Measurements from ENCODE around the gene CNTN6. TPM values are rescaled to one million over a fixed set of nuclear protein-coding genes. Genes with fewer than 3 reads are reported as not detected.

Gene CNTN6
- total and polyA plus RNA-seq, 2 donors (not counting 1 experiment from before 2014, with no cell fraction given), result not detected

- DNase-seq (ENCODE audit: low read depth in 2 of 2), result peak; percentile 8 to 86
- H3K4me1 ChIP-seq (ENCODE audit: control insufficient read depth, extremely low read depth, insufficient read depth, low read length), result no peaks in the 10 kb centered on the region
- H3K27ac ChIP-seq (ENCODE audit: insufficient read depth, low read length), result no peak overlapping the region
- H3K9me3 ChIP-seq (ENCODE audit: control insufficient read depth, insufficient read depth, low read depth, low read length), result no peaks in the 10 kb centered on the region
- no peak overlapping the region for H3K9ac ChIP-seq (ENCODE audit: insufficient read depth, low read length)
- H2AFZ ChIP-seq (ENCODE audit: low read length), result no peak overlapping the region
- no peak for TF ChIP-seq EZH2 (IDR thresholded peaks at IDR 0.05; ENCODE audit: low read length, missing control alignments)
- TF ChIP-seq, protein P1, sequence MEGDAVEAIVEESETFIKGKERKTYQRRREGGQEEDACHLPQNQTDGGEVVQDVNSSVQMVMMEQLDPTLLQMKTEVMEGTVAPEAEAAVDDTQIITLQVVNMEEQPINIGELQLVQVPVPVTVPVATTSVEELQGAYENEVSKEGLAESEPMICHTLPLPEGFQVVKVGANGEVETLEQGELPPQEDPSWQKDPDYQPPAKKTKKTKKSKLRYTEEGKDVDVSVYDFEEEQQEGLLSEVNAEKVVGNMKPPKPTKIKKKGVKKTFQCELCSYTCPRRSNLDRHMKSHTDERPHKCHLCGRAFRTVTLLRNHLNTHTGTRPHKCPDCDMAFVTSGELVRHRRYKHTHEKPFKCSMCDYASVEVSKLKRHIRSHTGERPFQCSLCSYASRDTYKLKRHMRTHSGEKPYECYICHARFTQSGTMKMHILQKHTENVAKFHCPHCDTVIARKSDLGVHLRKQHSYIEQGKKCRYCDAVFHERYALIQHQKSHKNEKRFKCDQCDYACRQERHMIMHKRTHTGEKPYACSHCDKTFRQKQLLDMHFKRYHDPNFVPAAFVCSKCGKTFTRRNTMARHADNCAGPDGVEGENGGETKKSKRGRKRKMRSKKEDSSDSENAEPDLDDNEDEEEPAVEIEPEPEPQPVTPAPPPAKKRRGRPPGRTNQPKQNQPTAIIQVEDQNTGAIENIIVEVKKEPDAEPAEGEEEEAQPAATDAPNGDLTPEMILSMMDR (conservative IDR thresholded peaks at IDR 0.05 in 1 of 2, IDR thresholded peaks at IDR 0.05 in 1 of 2; ENCODE audit: low read depth in 1 of 2, low read length in 2 of 2), result no peak
- H3K79me2 ChIP-seq (ENCODE audit: control insufficient read depth, insufficient read depth, low read length), result no peaks in the 10 kb centered on the region
- no peaks in the 10 kb centered on the region for H3K36me3 ChIP-seq (ENCODE audit: control insufficient read depth, insufficient read depth, low read length)
- H3K4me2 ChIP-seq (ENCODE audit: extremely low read depth, insufficient read depth, low read length), result no peak overlapping the region
- H3K4me3 ChIP-seq (replicated peaks in 1 of 4; ENCODE audit: control extremely low read depth in 1 of 4, insufficient read depth in 1 of 4, low read depth in 3 of 4, low read length in 4 of 4), result no peak overlapping the region
- H3K27me3 ChIP-seq (ENCODE audit: control insufficient read depth, insufficient read depth, low read length), result no peaks in the 10 kb centered on the region
- H4K20me1 ChIP-seq (ENCODE audit: control insufficient read depth, extremely low read depth, insufficient read depth, low read length), result no peaks in the 10 kb centered on the region
These were observed 97.7 kb downstream of the CNTN6 start for GRCh38 chr3:1190569-1190968.

DNA sequence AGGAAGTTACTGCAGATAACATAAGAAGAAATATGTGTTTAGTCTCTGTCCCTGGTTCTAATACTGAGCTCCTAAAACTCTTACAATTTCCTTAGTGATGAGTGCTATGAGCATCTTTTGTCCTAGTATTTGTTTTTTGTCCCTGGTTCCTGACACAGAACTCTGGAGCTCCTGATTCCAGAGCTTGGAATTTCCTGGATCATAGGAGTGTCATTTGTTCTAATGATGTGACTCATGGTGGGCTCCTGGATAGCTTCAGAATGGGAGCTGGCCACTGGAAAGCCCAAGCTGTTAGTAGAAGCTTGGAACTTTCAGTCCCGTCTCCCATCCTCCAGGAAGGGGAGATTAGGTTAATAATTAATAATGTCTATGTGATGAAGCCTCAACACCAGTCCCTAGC lies 98.2 kb downstream of the CNTN6 start:
- Histone ChIP-seq H4K20me1 (ENCODE audit: control insufficient read depth, extremely low read depth, insufficient read depth, low read length) (no peaks in the 10 kb centered on the region), H3K36me3 (ENCODE audit: control insufficient read depth, insufficient read depth, low read length) (no peaks in the 10 kb centered on the region), H3K9ac (ENCODE audit: insufficient read depth, low read length) (no peak overlapping the region), H3K79me2 (ENCODE audit: control insufficient read depth, insufficient read depth, low read length) (no peaks in the 10 kb centered on the region), H3K4me2 (ENCODE audit: extremely low read depth, insufficient read depth, low read length) (no peak overlapping the region), H3K27me3 (ENCODE audit: control insufficient read depth, insufficient read depth, low read length) (no peaks in the 10 kb centered on the region), H3K4me1 (ENCODE audit: control insufficient read depth, extremely low read depth, insufficient read depth, low read length) (no peaks in the 10 kb centered on the region), H3K27ac (ENCODE audit: insufficient read depth, low read length) (no peak overlapping the region), H3K9me3 (ENCODE audit: control insufficient read depth, insufficient read depth, low read depth, low read length) (no peaks in the 10 kb centered on the region), H2AFZ (ENCODE audit: low read length) (no peak overlapping the region), H3K4me3 (replicated peaks in 1 of 4; ENCODE audit: control extremely low read depth in 1 of 4, insufficient read depth in 1 of 4, low read depth in 3 of 4, low read length in 4 of 4) (no peak overlapping the region)
- TF ChIP-seq, protein P1 (conservative IDR thresholded peaks at IDR 0.05 in 1 of 2, IDR thresholded peaks at IDR 0.05 in 1 of 2; ENCODE audit: low read depth in 1 of 2, low read length in 2 of 2), result no peak
- no peak for TF ChIP-seq EZH2 (IDR thresholded peaks at IDR 0.05; ENCODE audit: low read length, missing control alignments)
- DNase-seq (ENCODE audit: low read depth in 2 of 2), result peak in 1 of 2 donors; percentile 59

- Histone ChIP-seq H3K4me1 (ENCODE audit: control insufficient read depth, extremely low read depth, insufficient read depth, low read length) (no peaks in the 10 kb centered on the region), H4K20me1 (ENCODE audit: control insufficient read depth, extremely low read depth, insufficient read depth, low read length) (no peaks in the 10 kb centered on the region), H3K79me2 (ENCODE audit: control insufficient read depth, insufficient read depth, low read length) (no peaks in the 10 kb centered on the region), H3K36me3 (ENCODE audit: control insufficient read depth, insufficient read depth, low read length) (no peaks in the 10 kb centered on the region), H3K9me3 (ENCODE audit: control insufficient read depth, insufficient read depth, low read depth, low read length) (no peaks in the 10 kb centered on the region), H3K9ac (ENCODE audit: insufficient read depth, low read length) (no peak overlapping the region), H3K4me2 (ENCODE audit: extremely low read depth, insufficient read depth, low read length) (no peak overlapping the region), H2AFZ (ENCODE audit: low read length) (no peak overlapping the region), H3K4me3 (replicated peaks in 1 of 4; ENCODE audit: control extremely low read depth in 1 of 4, insufficient read depth in 1 of 4, low read depth in 3 of 4, low read length in 4 of 4) (no peak overlapping the region), H3K27ac (ENCODE audit: insufficient read depth, low read length) (no peak overlapping the region), H3K27me3 (ENCODE audit: control insufficient read depth, insufficient read depth, low read length) (no peaks in the 10 kb centered on the region)
- peak; percentile 88 to 93 for DNase-seq (ENCODE audit: low read depth in 2 of 2)
- no peak for TF ChIP-seq EZH2 (IDR thresholded peaks at IDR 0.05; ENCODE audit: low read length, missing control alignments)
- TF ChIP-seq, protein P1 (conservative IDR thresholded peaks at IDR 0.05 in 1 of 2, IDR thresholded peaks at IDR 0.05 in 1 of 2; ENCODE audit: low read depth in 1 of 2, low read length in 2 of 2), result no peak
These were observed 103.1 kb downstream of the CNTN6 start for GRCh38 chr3:1195947-1196346.
